ENCODE measurements around the gene TCF25. TPM values are rescaled to one million over a fixed set of nuclear protein-coding genes. Genes with fewer than 3 reads are reported as not detected.

Gene TCF25
- total RNA-seq, 2 experiments from 2014 or later, result 306 to 307 TPM

DNA sequence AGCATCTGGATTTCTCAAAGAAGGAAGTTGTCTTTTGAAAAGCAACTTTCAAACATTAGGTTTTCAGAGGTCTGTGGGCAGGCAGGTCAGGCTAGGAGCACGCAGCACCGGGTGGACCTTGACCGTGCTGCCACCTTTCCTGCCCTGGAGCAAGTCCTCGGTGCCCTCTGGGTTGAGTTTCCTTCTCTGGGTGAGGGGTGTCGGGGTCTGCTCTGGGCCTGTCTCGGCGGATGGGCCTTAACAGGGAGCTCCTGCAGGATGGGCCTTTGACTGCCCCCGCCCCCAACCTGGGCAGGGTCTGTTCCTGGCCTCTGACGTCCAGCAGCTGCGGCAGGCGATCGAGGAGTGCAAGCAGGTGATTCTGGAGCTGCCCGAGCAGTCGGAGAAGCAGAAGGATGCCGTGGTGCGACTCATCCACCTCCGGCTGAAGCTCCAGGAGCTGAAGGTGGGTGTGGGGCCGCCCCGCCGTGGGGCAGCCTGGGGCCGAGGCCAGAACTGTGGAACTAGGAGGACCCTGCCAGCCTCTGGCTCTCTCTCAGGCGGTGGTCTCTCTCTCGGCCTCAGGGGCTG is 83.9 kb downstream of the TCF25 start:
- no peaks in the 10 kb centered on the region for H3K4me1 ChIP-seq (ENCODE audit: insufficient read depth, low read length)
- TF ChIP-seq, protein P1, sequence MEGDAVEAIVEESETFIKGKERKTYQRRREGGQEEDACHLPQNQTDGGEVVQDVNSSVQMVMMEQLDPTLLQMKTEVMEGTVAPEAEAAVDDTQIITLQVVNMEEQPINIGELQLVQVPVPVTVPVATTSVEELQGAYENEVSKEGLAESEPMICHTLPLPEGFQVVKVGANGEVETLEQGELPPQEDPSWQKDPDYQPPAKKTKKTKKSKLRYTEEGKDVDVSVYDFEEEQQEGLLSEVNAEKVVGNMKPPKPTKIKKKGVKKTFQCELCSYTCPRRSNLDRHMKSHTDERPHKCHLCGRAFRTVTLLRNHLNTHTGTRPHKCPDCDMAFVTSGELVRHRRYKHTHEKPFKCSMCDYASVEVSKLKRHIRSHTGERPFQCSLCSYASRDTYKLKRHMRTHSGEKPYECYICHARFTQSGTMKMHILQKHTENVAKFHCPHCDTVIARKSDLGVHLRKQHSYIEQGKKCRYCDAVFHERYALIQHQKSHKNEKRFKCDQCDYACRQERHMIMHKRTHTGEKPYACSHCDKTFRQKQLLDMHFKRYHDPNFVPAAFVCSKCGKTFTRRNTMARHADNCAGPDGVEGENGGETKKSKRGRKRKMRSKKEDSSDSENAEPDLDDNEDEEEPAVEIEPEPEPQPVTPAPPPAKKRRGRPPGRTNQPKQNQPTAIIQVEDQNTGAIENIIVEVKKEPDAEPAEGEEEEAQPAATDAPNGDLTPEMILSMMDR (IDR thresholded peaks at IDR 0.05), result no peak
- ChIA-PET POLR2A (no interaction called here), CTCF (no interaction called here)
- no peaks in the 10 kb centered on the region for H3K9me3 Mint-ChIP-seq
- no peak for DNase-seq
- peak overlapping the region; percentile 7 for H3K4me3 ChIP-seq (ENCODE audit: low read length)
- H3K36me3 ChIP-seq (ENCODE audit: insufficient read depth, low read length), result peaks cover 42% of the 10 kb centered on the region
- no peaks in the 10 kb centered on the region for H3K4me1 Mint-ChIP-seq (ENCODE audit: low read depth)
- no peak overlapping the region for H3K4me3 Mint-ChIP-seq
- peaks cover 34% of the 10 kb centered on the region for H3K36me3 Mint-ChIP-seq (ENCODE audit: low read depth)
- ATAC-seq (ENCODE audit: poor library complexity), result no peak
- H3K27ac ChIP-seq (ENCODE audit: low read depth in 1 of 2, low read length in 2 of 2), result no peak overlapping the region
- H3K27me3 ChIP-seq (ENCODE audit: control insufficient read depth in 1 of 2, insufficient read depth in 2 of 2, low read length in 2 of 2), result no peaks in the 10 kb centered on the region
- no peak overlapping the region for H3K27ac Mint-ChIP-seq
- H3K9me3 ChIP-seq (ENCODE audit: control insufficient read depth in 1 of 2, insufficient read depth in 1 of 2, low read length in 2 of 2), result no peaks in the 10 kb centered on the region
- no peaks in the 10 kb centered on the region for H3K27me3 Mint-ChIP-seq
- intact Hi-C loops (cut with DNase I, micrococcal nuclease), result loop anchor here in 1 of 2 experiments (5.0 kb wide), 1 partner anchor 70 kb away; no protein-coding TSS in a partner anchor

DNA sequence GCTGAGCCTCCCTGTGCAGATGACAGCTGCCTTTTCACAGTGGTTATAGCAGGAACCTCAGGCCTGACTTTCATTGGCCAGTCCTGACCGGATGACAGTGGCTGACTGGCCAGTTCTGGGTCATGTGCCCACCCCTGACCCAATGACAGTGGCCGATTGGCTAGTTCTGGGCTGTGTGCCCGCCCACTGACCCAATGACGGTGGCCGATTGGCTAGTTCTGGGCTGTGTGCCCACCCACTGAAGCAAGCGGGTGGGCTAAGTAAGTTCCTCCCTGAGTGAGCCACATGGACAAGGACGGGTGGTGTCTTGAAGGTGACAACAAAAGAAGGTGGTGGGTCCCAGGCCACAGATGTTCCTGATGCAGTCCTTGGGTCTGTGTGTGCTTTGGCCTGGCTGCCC is 84.7 kb downstream of the TCF25 start:
- H3K27ac Mint-ChIP-seq, result no peak overlapping the region
- H3K9me3 Mint-ChIP-seq, result no peaks in the 10 kb centered on the region
- no peaks in the 10 kb centered on the region for H3K27me3 Mint-ChIP-seq
- Histone ChIP-seq H3K4me3 (ENCODE audit: low read length) (no peak overlapping the region), H3K4me1 (ENCODE audit: insufficient read depth, low read length) (no peaks in the 10 kb centered on the region), H3K27ac (ENCODE audit: low read depth in 1 of 2, low read length in 2 of 2) (no peak overlapping the region), H3K9me3 (ENCODE audit: control insufficient read depth in 1 of 2, insufficient read depth in 1 of 2, low read length in 2 of 2) (no peaks in the 10 kb centered on the region), H3K27me3 (ENCODE audit: control insufficient read depth in 1 of 2, insufficient read depth in 2 of 2, low read length in 2 of 2) (no peaks in the 10 kb centered on the region), H3K36me3 (ENCODE audit: insufficient read depth, low read length) (peaks cover 42% of the 10 kb centered on the region)
- no peaks in the 10 kb centered on the region for H3K4me1 Mint-ChIP-seq (ENCODE audit: low read depth)
- intact Hi-C loops (cut with DNase I, micrococcal nuclease), result loop anchor here in 1 of 2 experiments (5.0 kb wide), 1 partner anchor 69 kb away; no protein-coding TSS in a partner anchor
- ChIA-PET POLR2A (no interaction called here), CTCF (no interaction called here)
- TF ChIP-seq, protein P1 (IDR thresholded peaks at IDR 0.05), result no peak
- DNase-seq, result peak in 1 of 14 experiments; percentile 53
- peaks cover 34% of the 10 kb centered on the region for H3K36me3 Mint-ChIP-seq (ENCODE audit: low read depth)
- ATAC-seq (ENCODE audit: poor library complexity), result peak; percentile 29
- H3K4me3 Mint-ChIP-seq, result no peak overlapping the region

DNA sequence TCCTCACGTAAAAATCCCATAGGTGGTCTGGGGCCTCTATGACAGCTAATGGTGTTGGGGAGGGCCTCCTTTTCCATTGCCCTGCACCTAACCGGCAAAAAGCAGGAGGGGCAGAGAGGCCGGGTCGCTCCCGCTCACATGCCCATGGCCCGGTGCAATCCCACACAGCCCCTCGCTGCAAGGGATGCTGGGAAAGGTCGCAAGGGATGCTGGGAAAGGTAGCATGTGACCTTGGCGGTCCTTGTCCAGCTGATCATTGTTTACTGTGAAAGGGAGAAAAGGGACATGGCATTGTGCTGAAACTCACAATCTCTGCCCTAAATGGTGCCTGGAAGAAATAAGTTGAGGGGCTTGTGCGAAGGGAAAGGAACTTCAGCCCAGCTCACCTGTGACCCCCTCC is 85.2 kb downstream of the TCF25 start:
- Histone ChIP-seq H3K4me1 (ENCODE audit: insufficient read depth, low read length) (no peaks in the 10 kb centered on the region), H3K9me3 (ENCODE audit: control insufficient read depth in 1 of 2, insufficient read depth in 1 of 2, low read length in 2 of 2) (no peaks in the 10 kb centered on the region), H3K4me3 (ENCODE audit: low read length) (no peak overlapping the region), H3K27ac (ENCODE audit: low read depth in 1 of 2, low read length in 2 of 2) (no peak overlapping the region), H3K36me3 (ENCODE audit: insufficient read depth, low read length) (peaks cover 42% of the 10 kb centered on the region), H3K27me3 (ENCODE audit: control insufficient read depth in 1 of 2, insufficient read depth in 2 of 2, low read length in 2 of 2) (no peaks in the 10 kb centered on the region)
- intact Hi-C loops (cut with DNase I, micrococcal nuclease), result loop anchor here in 1 of 2 experiments (5.0 kb wide), 1 partner anchor 69 kb away; no protein-coding TSS in a partner anchor
- DNase-seq, result no peak
- H3K27me3 Mint-ChIP-seq, result no peaks in the 10 kb centered on the region
- ChIA-PET CTCF (no interaction called here), POLR2A (no interaction called here)
- peaks cover 36% of the 10 kb centered on the region for H3K36me3 Mint-ChIP-seq (ENCODE audit: low read depth)
- H3K9me3 Mint-ChIP-seq, result no peaks in the 10 kb centered on the region
- no peak overlapping the region for H3K4me3 Mint-ChIP-seq
- ATAC-seq (ENCODE audit: poor library complexity), result no peak
- TF ChIP-seq, protein P1 (IDR thresholded peaks at IDR 0.05), result no peak
- no peaks in the 10 kb centered on the region for H3K4me1 Mint-ChIP-seq (ENCODE audit: low read depth)
- no peak overlapping the region for H3K27ac Mint-ChIP-seq
